Thoracic aorta (tissue), 2 donors: ENCODE results near the gene RND2. TPM values are rescaled to one million over a fixed set of nuclear protein-coding genes. Genes with fewer than 3 reads are reported as not detected.
A peak's percentile ranks its signal among the peaks of the same experiment; 100 is the strongest.

ENCODE experiments used
- ATAC-seq: fragments of 150-250 bp; one replicate; pipeline ENCODE4 v1.8.0; 2017; ENCODE audit warnings: low read depth; ENCODE audit not compliant: insufficient number of reproducible peaks, low FRiP score
- DNase-seq: peaks from one replicate; pipeline ENCODE4 v3.0.0-alpha.2; 2020; ENCODE audit warnings: low spot score
- H3K27ac ChIP-seq, 2 donors: fragments of 200-600 bp; sonication (generic); 1 replicate in 1 of 2; 2 replicates in 1 of 2; pipeline ENCODE4 v1.5.1; 2016; ENCODE audit warnings: mild to moderate bottlenecking in 2 of 2, moderate library complexity in 2 of 2
- H3K27me3 ChIP-seq: fragments of 200-600 bp; sonication (generic); replicated peaks from 2 replicates; pipeline ENCODE4 v1.6.0; 2016; ENCODE audit warnings: mild to moderate bottlenecking; ENCODE audit not compliant: insufficient read depth
- H3K36me3 ChIP-seq: fragments of 200-600 bp; sonication (generic); one replicate; pipeline ENCODE4 v1.5.1; 2016
- H3K4me1 ChIP-seq, 2 donors: fragments of 200-600 bp; sonication (generic); 1 replicate in 1 of 2; 2 replicates in 1 of 2; pipeline versions ENCODE4 v1.5.1 to v1.6.0; 2016; ENCODE audit warnings: low read depth in 2 of 2, mild to moderate bottlenecking in 1 of 2; ENCODE audit not compliant: control insufficient read depth in 1 of 2
- H3K4me3 ChIP-seq: fragments of 200-600 bp; sonication (generic); 2 replicates; pipeline ENCODE4 v1.5.1; 2016; ENCODE audit warnings: mild to moderate bottlenecking
- H3K9me3 ChIP-seq: fragments of 200-600 bp; sonication (generic); 2 replicates; pipeline ENCODE4 v1.5.1; 2016
- total RNA-seq, 2 donors: library from RNA; depleted of rRNA; stranded (reverse); fragments of >200 nt; gene quantifications; one replicate each; pipeline versions ENCODE4 v1.1.0 to v1.2.3, GENCODE V29; 2016
- TF ChIP-seq, protein P1 (sequence below): fragments of 200-600 bp; sonication (generic); IDR thresholded peaks from one replicate; pipeline ENCODE4 v1.5.1; 2019; ENCODE audit warnings: antibody characterized with exemption

Gene RND2
- total RNA-seq, 2 donors from 2014 or later = 0.81 to 2.4 TPM

DNA sequence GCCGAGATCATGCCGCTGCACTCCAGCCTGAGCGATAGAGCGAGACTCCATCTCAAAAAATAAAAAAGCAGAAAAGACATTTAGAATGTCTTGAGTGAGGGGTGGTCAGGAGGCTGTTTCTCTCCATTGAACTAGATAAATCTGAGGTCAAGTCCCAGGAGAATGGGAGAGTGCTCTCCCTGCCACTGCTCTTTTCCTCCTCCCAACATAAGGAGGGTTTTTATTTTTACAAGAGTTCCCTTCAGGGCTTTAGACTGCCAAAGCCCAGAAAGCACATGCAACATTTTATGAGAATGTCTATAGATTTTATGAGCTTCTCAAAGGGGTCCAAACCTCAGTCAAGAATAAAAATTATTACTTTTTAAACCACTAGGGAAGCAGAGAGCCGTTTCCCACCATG is 1.6 kb downstream of the RND2 start:
- no peaks in the 10 kb centered on the region for H3K36me3 ChIP-seq
- H3K9me3 ChIP-seq = no peaks in the 10 kb centered on the region
- H3K27ac ChIP-seq = peak overlapping the region in 1 of 2 donors; percentile 7
- DNase-seq (no peak), ATAC-seq (no peak)
- peaks cover 0 to 9% of the 10 kb centered on the region in 2 donors for H3K4me1 ChIP-seq
- no peak overlapping the region for H3K4me3 ChIP-seq
- TF ChIP-seq, protein P1, sequence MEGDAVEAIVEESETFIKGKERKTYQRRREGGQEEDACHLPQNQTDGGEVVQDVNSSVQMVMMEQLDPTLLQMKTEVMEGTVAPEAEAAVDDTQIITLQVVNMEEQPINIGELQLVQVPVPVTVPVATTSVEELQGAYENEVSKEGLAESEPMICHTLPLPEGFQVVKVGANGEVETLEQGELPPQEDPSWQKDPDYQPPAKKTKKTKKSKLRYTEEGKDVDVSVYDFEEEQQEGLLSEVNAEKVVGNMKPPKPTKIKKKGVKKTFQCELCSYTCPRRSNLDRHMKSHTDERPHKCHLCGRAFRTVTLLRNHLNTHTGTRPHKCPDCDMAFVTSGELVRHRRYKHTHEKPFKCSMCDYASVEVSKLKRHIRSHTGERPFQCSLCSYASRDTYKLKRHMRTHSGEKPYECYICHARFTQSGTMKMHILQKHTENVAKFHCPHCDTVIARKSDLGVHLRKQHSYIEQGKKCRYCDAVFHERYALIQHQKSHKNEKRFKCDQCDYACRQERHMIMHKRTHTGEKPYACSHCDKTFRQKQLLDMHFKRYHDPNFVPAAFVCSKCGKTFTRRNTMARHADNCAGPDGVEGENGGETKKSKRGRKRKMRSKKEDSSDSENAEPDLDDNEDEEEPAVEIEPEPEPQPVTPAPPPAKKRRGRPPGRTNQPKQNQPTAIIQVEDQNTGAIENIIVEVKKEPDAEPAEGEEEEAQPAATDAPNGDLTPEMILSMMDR = no peak
- no peaks in the 10 kb centered on the region for H3K27me3 ChIP-seq

DNA sequence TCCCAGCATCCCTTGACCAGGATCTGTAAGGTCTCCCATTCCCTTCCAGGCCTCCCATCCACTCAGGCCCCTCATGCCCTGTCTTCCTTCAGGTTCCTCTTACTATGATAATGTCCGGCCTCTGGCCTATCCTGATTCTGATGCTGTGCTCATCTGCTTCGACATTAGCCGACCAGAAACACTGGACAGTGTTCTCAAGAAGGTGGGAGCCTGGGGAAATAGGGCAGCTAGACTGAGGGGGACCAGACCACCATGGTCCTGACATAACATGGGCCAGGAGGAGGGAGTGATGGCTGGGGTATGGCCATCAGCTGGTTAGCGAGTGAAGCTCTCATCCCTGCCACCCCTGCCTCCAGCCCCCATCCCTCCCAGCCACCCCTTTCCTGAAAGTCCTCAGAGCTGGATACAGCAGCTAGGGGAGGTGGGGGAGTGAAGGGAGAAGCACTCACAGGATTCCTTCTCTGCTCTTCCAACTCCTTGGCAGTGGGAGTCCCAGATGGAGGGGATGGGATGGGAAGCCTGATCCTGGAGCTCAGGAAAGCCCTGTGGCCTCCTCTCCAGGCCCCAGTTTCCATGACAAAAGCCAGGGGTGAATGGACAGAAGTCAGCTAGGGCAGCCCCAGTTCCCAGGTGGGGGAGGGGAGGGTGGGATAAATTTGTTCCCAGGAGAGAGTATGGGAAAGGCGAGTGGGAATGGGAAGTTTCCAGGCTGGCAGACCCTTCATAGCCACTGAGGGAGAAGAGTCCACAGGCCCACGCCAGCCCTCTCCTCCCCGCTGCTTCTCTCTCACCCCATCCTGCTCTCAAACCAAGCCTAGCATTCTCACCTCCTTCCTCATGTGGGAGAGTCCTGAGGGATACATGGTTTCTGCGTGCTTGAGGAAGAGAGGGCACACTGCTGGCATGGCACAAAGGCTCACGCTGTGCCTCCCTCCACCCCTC is 2.3 kb downstream of the RND2 start:
- Histone ChIP-seq H3K9me3 (no peaks in the 10 kb centered on the region), H3K4me3 (no peak overlapping the region), H3K27ac (no peak overlapping the region), H3K4me1 (peaks cover 0 to 9% of the 10 kb centered on the region in 2 donors), H3K36me3 (no peaks in the 10 kb centered on the region), H3K27me3 (no peaks in the 10 kb centered on the region)
- no peak for DNase-seq
- ATAC-seq = no peak
- TF ChIP-seq, protein P1 = no peak

DNA sequence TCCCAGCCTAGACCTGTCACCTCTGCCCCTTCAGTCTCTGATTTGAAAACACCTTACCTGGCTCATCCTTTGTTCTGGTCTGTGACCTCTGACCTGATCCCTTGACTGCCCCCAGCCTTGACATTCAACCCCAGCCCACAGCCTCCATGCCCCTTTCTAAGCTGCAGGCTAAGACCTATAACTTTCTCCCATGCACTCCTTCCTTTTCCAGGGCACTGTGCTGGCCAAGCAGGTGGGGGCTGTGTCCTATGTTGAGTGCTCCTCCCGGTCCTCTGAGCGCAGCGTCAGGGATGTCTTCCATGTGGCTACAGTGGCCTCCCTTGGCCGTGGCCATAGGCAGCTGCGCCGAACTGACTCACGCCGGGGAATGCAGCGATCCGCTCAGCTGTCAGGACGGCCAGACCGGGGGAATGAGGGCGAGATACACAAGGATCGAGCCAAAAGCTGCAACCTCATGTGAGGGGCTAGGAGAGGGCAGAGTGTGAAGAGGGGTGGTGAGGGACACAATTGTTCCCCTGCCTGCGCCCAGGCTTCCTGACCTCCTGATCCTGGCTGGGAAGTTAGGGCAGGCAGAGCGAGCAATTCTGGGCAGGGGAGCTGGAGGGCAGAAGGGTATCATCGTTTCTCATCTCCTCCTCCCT is 3.3 kb downstream of the RND2 start:
- no peak for ATAC-seq
- H3K9me3 ChIP-seq = no peaks in the 10 kb centered on the region
- no peaks in the 10 kb centered on the region for H3K27me3 ChIP-seq
- TF ChIP-seq, protein P1 = no peak
- H3K4me1 ChIP-seq = peaks cover 0 to 4% of the 10 kb centered on the region in 2 donors
- H3K27ac ChIP-seq = no peak overlapping the region
- no peaks in the 10 kb centered on the region for H3K36me3 ChIP-seq
- no peak for DNase-seq
- no peak overlapping the region for H3K4me3 ChIP-seq

DNA sequence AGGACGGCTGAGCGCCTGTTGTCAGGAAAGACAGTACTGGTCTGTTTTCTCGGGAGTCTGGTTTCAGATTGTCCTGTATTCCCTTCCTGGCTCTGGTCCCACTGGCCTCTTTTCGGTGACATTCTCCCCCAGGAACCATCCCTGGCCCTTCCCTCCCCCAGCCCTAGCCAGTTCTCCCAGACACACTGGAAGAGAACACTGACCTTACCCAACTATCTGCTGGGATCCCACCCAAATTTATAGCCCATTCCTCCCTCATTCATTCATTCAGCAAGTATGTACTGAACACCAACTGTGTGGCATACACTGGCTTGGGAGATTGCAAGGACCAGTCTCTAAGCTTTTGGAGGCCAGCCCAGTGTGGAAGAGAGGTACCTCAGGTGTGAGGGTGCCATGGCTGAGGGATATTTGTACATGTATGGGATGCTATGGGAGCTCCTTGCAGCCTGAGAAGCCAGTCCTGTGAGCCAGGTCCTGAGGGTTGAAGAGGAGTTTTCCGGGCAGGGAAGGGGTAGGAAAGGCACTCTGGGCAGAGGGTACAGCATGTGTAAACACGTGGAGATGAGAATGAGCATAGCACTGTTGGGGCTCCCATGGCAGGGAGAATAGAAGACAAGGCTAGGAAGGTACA is 5.2 kb downstream of the RND2 start:
- ATAC-seq (no peak), DNase-seq (no peak)
- Histone ChIP-seq H3K9me3 (no peaks in the 10 kb centered on the region), H3K27me3 (no peaks in the 10 kb centered on the region), H3K4me3 (no peak overlapping the region), H3K27ac (no peak overlapping the region), H3K4me1 (peaks cover 0 to 3% of the 10 kb centered on the region in 2 donors), H3K36me3 (no peaks in the 10 kb centered on the region)
- TF ChIP-seq, protein P1 = no peak

DNA sequence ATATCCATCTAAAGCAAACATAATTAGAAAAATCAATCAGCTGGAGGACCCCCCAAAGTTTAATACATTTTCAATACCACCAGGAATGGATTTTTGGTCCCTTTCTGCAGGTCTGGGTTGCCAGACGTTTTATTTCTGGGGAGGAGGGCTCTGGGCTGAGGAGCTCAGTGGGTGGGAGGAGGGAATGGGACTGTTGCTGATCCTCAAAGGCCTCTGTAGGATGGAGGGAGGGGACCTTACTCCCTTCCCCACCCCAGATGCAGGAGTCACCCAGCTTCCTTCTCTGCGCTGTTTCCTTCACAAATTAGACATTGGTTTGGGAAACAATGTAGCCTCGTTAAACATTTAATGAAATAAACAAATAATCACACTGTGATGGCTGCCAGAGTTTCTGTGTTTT is 6.6 kb downstream of the RND2 start:
- no peaks in the 10 kb centered on the region for H3K4me1 ChIP-seq
- DNase-seq (no peak), ATAC-seq (no peak)
- H3K27ac ChIP-seq = no peak overlapping the region
- H3K9me3 ChIP-seq = no peaks in the 10 kb centered on the region
- no peaks in the 10 kb centered on the region for H3K27me3 ChIP-seq
- TF ChIP-seq, protein P1 = no peak
- H3K4me3 ChIP-seq = no peak overlapping the region
- no peaks in the 10 kb centered on the region for H3K36me3 ChIP-seq
